HG02798 (cell line): ENCODE results near the gene NME9.

Source experiments
- ATAC-seq: cut with Tn5 transposase; IDR thresholded peaks from one replicate; pipeline ENCODE4 v1.9.1; 2021; ENCODE audit warnings: mild to moderate bottlenecking; ENCODE audit not compliant: unreplicated experiment, poor library complexity

NME9 gene

GRCh38 chr3:138364356-138365252 lies 35.0 kb upstream of the NME9 start:
- ATAC-seq, result no peak

- ATAC-seq, result no peak
Measured at GRCh38 chr3:138363322-138363721, 33.7 kb upstream of the NME9 start.

DNA sequence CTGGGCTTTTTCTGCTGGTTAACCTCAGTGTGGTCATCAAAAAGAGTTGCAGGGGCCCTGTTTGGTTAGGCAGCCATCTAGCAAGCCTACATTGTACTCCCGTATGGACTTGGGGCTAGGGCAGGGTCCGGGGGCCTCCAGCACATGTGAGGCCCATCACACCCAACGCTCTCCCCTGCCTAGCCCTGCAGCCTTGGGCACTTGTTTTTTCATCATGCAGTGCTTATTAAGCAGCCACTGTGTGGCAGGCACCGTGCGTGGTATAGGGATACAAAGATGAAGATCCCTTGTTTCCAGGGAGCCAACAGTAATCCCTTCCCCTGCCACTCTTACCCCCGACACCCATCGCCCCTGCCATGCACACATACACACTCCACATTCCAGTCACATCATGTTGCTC lies 32.9 kb upstream of the NME9 start:
- no peak for ATAC-seq

DNA sequence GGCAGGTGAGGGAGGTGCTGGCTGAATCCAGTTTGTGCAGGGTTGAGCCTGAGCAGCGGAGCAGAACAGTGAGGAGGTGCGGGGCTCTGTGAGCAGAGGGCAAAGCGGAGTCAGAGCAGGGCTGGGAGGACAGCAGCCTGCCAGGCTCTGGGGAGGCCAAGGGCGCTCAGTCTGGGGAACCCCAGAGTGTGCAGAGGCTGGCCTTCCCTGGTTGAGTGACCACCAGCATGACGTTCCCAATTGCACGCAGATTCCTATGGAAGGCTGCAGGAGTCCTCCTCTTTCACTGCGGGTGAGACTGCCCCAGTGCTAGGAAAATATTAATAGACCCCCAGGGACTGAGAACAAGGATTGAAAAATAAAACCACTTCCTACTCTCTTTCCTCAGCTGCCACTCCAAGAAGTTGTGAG lies 31.9 kb upstream of the NME9 start:
- ATAC-seq, result no peak

- no peak for ATAC-seq
Measured at GRCh38 chr3:138360869-138361525, 31.3 kb upstream of the NME9 start.

DNA sequence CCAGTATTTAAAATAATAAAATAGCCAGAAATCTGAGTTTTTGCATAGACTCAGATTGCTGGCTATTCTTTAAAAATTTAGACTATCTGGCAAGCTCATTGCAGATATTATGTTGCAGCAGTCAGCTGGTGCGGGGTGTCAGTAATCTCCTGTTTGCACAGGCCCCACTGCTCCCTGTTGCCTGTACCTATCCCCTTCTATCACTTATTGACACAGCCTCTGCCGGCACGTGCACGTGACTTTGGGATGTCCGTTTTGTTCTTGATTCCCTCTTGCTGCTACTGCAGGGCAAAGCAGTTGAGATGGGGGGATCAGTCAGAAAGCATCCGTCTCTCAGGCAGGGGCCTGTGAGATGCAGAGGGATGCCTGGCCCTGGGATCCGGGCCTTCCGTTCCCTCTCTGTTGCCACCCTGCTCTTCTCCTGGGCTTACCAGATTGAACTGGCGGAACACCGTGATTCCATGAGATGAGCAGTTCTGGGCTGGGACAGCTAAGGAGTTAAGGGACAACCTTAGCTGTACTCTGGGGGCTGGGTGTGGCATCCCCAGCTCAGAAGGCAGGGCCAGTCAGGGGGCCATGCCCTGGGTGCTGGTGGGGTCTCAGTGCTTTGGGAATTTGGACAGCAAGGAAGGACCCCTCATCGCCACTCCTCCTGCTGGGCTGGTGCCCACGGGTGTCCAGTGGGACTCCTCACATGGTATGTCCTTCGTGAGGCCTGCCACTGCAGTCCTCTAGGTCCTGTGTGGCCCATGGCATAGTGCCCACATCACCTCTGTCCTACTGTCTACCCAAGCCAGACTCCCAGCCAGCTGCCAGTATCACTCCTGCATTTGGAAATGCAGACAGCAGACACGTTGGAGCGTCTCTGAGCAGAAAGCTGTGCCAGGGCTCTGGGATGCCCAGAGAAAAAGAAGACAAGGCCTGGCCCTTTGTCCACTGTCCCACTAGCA lies 30.5 kb upstream of the NME9 start:
- no peak for ATAC-seq

DNA sequence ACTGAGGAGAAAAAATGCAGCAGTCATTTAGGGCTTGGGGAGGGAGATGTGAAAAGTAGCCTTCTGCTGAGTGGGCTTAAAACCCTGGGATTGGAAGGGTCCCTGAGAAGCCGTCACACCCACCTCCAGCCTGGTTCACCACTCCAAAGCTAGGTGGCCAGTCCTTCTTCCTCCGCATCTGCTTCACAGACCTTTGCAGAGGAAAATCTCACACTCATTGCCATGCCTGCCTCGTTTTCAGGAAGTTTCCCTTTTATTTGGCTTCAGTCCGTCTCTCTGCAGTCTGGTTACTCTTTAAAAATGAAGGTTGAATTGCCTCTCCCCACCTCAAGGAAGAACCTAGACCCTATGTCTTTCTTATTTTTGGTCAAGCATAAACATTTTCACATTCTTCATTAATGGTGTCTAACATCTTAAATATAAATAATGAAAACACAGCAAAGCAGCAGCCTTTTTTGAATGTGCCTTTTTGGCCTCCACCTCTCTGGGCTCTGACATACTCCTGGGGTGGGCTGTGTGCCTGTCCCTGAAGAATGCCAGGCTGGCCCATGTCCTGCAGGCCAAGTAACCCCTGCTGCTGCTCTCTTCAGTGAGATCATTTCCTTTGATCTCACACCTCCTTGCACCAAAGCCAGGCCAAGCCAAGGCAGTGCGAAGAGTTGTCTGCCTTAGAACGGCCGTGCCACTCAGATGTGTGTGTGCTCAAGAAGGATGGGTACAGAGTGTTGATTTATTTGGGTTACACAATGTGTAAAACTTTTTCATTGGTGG lies 29.7 kb upstream of the NME9 start:
- no peak for ATAC-seq

DNA sequence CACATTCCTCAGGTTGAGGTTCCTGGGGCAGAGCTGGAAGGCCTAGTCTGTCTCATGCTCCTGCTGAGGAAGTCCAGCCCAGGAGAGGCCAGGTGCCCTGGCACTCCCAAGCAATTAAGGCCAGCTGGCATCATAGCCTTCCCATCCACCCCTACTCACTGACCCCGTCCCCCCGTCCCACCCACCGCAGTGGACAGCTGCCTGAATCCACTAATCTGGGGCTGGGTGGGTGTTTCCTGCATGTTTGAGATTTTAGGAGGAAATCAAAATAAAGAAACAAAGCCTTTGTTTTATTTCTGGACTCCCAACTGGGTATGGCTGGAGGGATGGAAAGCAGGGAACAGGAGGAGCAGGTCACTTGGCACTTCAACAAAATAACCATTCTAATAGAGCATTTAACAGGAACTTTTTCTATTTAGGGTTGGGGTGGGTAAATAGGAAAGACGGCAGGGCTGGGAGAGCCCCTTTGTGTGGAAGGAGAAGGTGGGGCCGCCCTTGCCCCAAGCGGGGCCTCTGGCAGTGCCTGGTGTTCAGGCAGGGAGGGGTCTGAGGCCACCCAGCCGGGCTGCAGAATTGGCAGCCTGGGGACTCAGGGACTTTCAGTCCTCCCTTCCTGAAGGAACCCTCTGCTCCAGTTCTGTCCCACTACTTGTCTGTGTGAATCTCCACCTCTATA lies 27.2 kb upstream of the NME9 start:
- no peak for ATAC-seq

- no peak for ATAC-seq
Measured at GRCh38 chr3:138355071-138355470, 25.4 kb upstream of the NME9 start.

- ATAC-seq, result no peak
Measured at GRCh38 chr3:138354376-138354775, 24.7 kb upstream of the NME9 start.

- ATAC-seq, result no peak
Measured at GRCh38 chr3:138351916-138352550, 22.4 kb upstream of the NME9 start.

- ATAC-seq, result no peak
Measured at GRCh38 chr3:138351151-138351550, 21.5 kb upstream of the NME9 start.

DNA sequence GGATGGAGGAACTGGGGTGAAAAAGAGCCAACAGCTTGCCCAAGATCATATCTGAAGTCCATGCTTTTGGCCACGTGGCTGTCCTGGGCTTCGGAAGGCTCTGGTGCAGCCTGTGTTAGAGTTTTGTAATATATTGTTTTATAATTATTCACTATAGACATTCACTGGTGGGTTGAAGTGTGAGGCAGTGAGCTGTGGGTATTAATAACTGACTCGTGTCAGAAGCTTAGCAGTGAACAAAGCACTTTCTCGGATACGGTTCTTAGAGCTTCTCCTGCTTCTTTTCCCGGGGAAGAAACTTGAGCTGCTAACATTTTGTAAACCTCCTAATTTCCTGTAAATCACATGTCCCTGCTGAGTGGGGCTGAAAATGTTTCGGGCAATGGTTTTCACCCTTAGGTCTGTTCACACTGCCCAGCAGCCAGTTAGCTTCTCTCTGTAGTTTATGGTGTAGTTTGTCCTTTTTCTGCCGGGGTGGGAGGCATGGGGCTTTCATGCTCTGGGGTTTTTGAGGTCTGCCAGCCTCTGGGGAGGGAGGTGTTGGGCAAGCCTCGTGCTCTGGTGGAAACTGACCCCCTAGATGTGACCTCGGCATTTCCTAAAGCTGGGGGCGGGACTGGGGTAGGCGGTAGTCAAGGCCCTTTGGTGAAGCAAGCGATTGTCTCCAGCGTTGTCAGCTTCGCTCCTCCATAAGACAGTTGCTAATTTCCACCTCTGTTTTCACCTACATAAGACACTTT lies 20.4 kb upstream of the NME9 start:
- ATAC-seq, result no peak

DNA sequence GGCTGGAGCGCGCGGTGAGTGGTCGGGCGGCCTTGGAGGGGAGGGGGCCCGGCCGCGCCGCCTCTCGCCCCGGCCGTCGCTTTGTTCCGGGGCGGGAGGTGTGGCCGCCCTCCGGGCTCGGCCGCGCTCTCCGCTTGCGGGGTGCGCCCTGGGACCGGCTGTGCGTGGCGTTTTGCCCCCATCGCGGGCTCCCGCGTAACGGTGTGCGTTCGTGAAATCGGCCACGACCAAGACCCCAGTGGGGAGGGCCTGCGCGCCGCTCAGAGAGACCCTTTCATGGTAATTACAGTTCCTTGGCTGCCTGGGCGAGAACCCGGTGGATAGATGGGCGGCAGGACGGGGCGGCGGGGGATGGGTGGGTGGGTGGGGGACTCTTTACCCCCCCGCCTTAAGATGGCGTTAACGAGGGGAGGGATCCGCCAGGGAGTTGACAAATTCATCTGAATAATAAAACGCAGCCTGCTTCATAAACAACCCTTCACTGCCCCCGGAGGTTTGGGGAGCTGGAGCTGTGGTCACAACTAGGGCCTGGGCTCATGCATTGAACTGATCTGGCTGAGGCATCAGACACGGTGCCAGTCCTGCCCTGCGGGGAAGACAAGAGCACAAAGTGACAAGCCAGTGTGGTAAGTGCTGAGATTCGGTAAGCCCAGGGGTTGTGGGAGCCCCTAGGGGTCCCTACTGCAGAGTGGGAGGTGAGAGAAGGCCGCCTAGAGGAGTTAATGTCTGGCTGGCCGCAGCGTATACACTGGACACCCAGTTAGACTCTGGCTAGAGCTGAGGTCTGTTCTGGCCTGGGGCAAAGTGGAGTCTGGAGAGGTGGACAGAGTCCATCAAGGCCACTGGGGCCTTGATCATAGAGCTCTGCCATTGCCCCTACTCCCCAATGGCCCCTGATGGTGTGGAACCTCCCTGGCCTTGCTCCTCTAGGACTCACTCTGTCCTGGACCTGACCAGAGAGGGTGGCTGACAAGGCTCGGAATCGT lies 19.4 kb upstream of the NME9 start:
- ATAC-seq, result no peak

DNA sequence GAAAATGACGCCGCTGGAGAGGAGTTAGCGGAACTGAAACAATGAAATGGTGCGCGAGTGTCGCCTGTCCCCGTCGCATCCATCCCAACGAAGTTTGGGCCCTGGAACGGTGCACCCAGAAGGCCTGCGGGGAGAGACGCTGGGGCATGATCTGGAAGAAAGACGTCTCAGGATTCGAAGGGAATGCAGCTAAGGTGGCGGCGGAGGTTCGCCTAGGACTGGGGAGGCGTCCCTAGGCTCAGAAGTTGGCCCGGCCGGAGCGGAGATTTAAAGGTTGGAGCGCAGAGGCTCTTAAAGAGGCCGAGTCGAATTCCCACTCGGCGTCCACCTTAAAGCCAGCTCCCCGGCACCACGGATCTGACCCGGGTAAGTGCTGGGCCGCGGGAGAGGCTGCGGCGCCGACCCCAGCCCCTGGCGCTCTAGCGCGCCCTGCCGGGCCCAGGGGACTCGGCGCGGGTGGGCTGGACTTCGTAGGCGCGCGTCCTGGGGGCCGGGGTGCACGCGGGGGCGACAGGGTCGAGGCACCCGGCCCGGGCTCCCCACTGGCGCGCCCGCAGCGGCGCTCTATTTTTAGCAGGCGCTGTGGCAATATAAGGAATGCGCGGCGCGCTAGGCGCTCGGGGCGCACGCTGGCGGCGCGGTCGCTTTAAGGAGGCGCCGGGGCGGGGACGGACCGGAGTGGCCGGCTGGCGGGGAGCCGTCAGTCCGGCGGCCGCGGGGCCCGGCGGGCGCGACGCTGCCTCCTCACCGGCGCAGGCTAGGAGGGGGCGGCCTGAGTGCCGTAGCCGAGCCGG lies 18.5 kb upstream of the NME9 start, which contains the start of gene MRAS:
Gene MRAS, plus strand, starts transcription at position 620 of the 794 bp plus-strand sequence. CDS start 24,305 bp downstream, outside the sequence.
- no peak for ATAC-seq

GRCh38 chr3:138344754-138345153 lies 15.1 kb upstream of the NME9 start:
- ATAC-seq, result no peak
